ENCODE results near the gene PAX2.

PAX2 gene

DNA sequence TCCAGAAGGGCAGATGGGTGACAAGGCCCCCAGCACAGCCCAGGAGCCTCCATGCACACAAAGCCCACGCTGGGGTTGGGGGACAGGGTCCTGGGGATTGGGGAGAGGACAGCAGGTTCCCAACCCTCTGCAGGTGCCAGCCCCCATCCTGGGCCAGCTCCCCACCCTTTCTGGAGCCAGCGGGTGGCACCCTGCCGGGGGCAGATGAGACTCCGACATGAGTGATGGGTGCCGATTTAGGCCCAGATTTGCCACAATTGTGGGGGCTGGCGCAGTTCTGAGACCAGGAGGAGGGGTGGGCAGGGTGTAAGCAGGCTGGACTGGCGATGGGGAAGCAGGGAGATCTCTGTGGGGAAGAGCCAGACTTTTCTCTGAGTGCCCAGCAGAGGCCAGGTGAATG, 118.1 kb downstream of the PAX2 start:
- no peak for ATAC-seq (ENCODE audit: low read depth)
- H3K27me3 ChIP-seq (ENCODE audit: insufficient read depth, poor library complexity, severe bottlenecking): peaks cover 48% of the 10 kb centered on the region

DNA sequence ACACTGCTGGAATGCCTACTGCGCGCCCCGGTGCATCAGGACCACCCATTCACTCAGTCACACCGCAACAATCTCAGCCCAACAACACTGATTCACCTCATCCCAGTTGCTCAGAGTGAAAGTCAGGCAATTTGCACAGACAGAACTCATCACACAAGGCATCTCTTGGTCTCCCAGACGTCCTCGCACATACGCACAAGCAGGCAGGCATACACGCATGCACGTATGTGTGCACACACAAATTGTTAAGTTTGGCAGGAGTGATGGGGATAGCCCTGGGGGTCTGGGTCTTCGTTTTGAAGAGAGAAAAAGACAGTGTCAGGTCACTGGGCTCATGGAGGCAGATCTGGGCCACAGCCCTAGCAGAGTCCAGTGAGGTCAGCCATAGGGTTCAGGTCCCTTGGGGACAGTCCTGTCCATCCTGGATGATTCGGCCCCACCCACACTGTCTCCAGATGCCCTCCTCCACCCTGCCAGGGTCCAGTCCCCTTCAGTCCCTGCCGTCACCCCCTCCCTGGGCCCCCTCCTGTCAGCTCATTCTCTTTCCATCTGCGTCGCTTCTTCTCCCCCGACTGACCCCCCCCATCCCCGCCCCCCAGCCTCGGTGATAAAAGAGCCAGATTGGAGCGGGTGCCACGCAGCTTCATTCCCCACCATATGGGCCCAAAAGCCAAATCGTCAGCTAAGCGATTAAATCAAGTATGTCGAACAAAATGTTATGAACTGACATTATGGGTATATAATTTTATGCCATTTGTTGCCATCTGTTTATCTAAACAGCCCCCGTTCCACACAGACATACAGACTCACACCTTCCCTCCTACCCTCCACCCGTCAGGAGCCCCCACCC, 118.9 kb downstream of the PAX2 start:
- DNase-seq (ENCODE audit: low spot score) (no peak), ATAC-seq (ENCODE audit: low read depth) (no peak)
- H3K4me1 ChIP-seq (ENCODE audit: insufficient read depth, poor library complexity, severe bottlenecking): no peaks in the 10 kb centered on the region
- H3K36me3 ChIP-seq (ENCODE audit: low read depth): no peaks in the 10 kb centered on the region
- TF ChIP-seq, protein P1, sequence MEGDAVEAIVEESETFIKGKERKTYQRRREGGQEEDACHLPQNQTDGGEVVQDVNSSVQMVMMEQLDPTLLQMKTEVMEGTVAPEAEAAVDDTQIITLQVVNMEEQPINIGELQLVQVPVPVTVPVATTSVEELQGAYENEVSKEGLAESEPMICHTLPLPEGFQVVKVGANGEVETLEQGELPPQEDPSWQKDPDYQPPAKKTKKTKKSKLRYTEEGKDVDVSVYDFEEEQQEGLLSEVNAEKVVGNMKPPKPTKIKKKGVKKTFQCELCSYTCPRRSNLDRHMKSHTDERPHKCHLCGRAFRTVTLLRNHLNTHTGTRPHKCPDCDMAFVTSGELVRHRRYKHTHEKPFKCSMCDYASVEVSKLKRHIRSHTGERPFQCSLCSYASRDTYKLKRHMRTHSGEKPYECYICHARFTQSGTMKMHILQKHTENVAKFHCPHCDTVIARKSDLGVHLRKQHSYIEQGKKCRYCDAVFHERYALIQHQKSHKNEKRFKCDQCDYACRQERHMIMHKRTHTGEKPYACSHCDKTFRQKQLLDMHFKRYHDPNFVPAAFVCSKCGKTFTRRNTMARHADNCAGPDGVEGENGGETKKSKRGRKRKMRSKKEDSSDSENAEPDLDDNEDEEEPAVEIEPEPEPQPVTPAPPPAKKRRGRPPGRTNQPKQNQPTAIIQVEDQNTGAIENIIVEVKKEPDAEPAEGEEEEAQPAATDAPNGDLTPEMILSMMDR (IDR thresholded peaks at IDR 0.05; ENCODE audit: poor library complexity, severe bottlenecking): no peak
- peaks cover 40% of the 10 kb centered on the region for H3K27me3 ChIP-seq (ENCODE audit: insufficient read depth, poor library complexity, severe bottlenecking)
- H3K9me3 ChIP-seq (ENCODE audit: severe bottlenecking): no peaks in the 10 kb centered on the region
- no peak overlapping the region for H3K4me3 ChIP-seq (ENCODE audit: severe bottlenecking)
- H3K27ac ChIP-seq (ENCODE audit: poor library complexity, severe bottlenecking): no peak overlapping the region

More for the DNA sequence above, 118.1 kb downstream of the PAX2 start:
- Histone ChIP-seq H3K4me1 (ENCODE audit: insufficient read depth, poor library complexity, severe bottlenecking) (no peaks in the 10 kb centered on the region), H3K27ac (ENCODE audit: poor library complexity, severe bottlenecking) (no peak overlapping the region), H3K36me3 (ENCODE audit: low read depth) (no peaks in the 10 kb centered on the region), H3K9me3 (ENCODE audit: severe bottlenecking) (no peaks in the 10 kb centered on the region), H3K4me3 (ENCODE audit: severe bottlenecking) (no peak overlapping the region)
- TF ChIP-seq, protein P1 (IDR thresholded peaks at IDR 0.05; ENCODE audit: poor library complexity, severe bottlenecking): no peak
- DNase-seq (ENCODE audit: low spot score): no peak

DNA sequence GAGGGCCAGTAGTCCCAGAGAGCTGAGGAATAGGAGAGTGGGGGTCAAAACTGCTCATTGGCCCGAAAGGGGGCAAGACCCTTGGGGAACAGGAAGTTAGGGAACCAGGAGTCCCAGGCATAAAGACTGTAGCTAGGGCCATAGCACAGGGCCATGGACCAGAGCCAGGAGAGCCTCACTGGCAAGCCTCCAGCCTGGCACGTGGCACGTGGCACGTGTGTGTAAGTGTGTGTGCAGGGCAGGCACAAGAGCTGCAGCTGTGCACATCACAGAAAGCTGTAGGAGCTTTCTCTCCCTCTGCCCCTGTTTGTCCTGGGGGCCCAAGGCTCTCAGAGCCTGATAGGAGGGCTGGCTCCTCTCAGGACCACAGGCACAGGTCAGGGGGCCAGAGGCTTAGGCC, 119.6 kb downstream of the PAX2 start:
- H3K27me3 ChIP-seq (ENCODE audit: insufficient read depth, poor library complexity, severe bottlenecking): peaks cover 33% of the 10 kb centered on the region
- no peak overlapping the region for H3K4me3 ChIP-seq (ENCODE audit: severe bottlenecking)
- H3K9me3 ChIP-seq (ENCODE audit: severe bottlenecking): no peaks in the 10 kb centered on the region
- H3K27ac ChIP-seq (ENCODE audit: poor library complexity, severe bottlenecking): no peak overlapping the region
- TF ChIP-seq, protein P1 (IDR thresholded peaks at IDR 0.05; ENCODE audit: poor library complexity, severe bottlenecking): no peak
- no peak for ATAC-seq (ENCODE audit: low read depth)
- no peak for DNase-seq (ENCODE audit: low spot score)
- H3K4me1 ChIP-seq (ENCODE audit: insufficient read depth, poor library complexity, severe bottlenecking): no peaks in the 10 kb centered on the region
- no peaks in the 10 kb centered on the region for H3K36me3 ChIP-seq (ENCODE audit: low read depth)

DNA sequence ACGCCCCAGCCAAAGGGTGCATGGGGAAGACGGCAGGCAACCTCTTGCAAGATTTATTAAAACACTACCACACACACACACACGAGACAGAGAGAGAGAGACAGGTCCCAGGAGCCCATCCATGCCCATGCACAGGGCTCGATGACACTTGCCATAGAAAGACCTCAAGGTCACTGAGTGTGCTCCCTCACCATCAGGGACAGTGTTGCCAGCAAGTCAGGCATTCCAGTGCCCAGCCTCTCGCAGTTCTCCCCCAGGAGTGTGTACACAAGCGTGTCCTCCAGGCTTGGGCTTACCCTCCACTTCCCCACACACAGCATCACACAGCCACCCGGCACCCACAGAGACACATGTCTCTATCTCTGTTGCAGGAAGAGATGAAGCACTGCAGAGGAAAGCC, 120.6 kb downstream of the PAX2 start:
- peaks cover 22% of the 10 kb centered on the region for H3K27me3 ChIP-seq (ENCODE audit: insufficient read depth, poor library complexity, severe bottlenecking)
- no peaks in the 10 kb centered on the region for H3K36me3 ChIP-seq (ENCODE audit: low read depth)
- no peaks in the 10 kb centered on the region for H3K4me1 ChIP-seq (ENCODE audit: insufficient read depth, poor library complexity, severe bottlenecking)
- ATAC-seq (ENCODE audit: low read depth): no peak
- H3K9me3 ChIP-seq (ENCODE audit: severe bottlenecking): no peaks in the 10 kb centered on the region
- TF ChIP-seq, protein P1 (IDR thresholded peaks at IDR 0.05; ENCODE audit: poor library complexity, severe bottlenecking): no peak
- no peak for DNase-seq (ENCODE audit: low spot score)
- H3K4me3 ChIP-seq (ENCODE audit: severe bottlenecking): no peak overlapping the region
- no peak overlapping the region for H3K27ac ChIP-seq (ENCODE audit: poor library complexity, severe bottlenecking)

DNA sequence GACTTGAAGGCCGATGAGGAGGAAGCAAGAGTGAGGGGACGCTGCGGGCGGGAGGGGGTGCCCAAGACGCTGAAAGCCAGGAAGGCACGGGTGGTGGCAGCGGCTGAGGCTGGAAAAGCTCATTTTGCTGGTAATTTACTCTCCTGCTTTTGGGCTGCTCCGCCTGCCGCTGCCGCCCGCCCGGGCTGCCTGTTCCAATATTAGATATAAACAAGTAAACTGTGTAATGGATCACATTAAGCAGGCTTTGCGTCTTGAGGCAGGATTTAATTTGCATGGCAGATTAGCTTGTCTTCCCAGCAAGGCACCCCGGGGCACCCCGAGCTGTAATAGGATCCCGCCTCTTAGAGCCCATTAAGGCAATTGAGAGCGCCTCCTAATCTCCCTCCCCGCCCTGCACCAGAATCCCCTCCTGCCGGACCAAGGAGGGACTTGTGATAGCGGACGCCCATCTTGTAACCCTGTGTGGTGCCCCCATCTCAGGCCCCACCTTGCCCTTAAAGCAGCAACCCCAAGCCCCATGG, 121.3 kb downstream of the PAX2 start:
- TF ChIP-seq, protein P1 (IDR thresholded peaks at IDR 0.05; ENCODE audit: poor library complexity, severe bottlenecking): no peak
- Histone ChIP-seq H3K27ac (ENCODE audit: poor library complexity, severe bottlenecking) (no peak overlapping the region), H3K4me3 (ENCODE audit: severe bottlenecking) (no peak overlapping the region), H3K27me3 (ENCODE audit: insufficient read depth, poor library complexity, severe bottlenecking) (peaks cover 19% of the 10 kb centered on the region), H3K9me3 (ENCODE audit: severe bottlenecking) (no peaks in the 10 kb centered on the region), H3K4me1 (ENCODE audit: insufficient read depth, poor library complexity, severe bottlenecking) (no peaks in the 10 kb centered on the region), H3K36me3 (ENCODE audit: low read depth) (no peaks in the 10 kb centered on the region)
- ATAC-seq (ENCODE audit: low read depth) (no peak), DNase-seq (ENCODE audit: low spot score) (no peak)

Data from RWPE2 (cell line).